ENCODE data around the gene VIPR1. TPM values are rescaled to one million over a fixed set of nuclear protein-coding genes. Genes with fewer than 3 reads are reported as not detected.

Gene VIPR1
- total and polyA plus RNA-seq, 2 donors (not counting 1 experiment from before 2014, with no cell fraction given), result 0.11 TPM; not detected in 1

DNA sequence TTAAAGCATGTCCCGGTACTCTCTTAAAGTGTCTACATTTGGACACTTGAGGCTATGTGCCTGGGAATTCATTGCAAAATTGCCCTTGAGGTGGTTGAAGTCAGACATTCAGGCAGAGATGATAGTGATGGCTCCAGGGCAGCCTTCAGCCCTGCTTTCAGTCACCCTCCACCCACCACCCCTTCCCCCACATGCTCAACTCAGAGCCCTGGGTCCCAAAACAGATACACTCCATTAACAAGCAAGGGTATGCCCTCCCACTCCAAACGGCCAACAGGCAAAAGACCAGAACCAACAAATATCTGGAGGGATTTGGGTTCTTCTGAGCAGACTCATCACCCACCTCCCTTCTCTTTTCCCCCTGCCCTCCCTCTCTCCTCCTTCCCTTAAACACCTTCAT is 29.9 kb upstream of the VIPR1 start:
- no peaks in the 10 kb centered on the region for H3K27me3 ChIP-seq (ENCODE audit: control insufficient read depth, insufficient read depth, low read length)
- H3K4me2 ChIP-seq (ENCODE audit: extremely low read depth, insufficient read depth, low read length), result no peak overlapping the region

DNA sequence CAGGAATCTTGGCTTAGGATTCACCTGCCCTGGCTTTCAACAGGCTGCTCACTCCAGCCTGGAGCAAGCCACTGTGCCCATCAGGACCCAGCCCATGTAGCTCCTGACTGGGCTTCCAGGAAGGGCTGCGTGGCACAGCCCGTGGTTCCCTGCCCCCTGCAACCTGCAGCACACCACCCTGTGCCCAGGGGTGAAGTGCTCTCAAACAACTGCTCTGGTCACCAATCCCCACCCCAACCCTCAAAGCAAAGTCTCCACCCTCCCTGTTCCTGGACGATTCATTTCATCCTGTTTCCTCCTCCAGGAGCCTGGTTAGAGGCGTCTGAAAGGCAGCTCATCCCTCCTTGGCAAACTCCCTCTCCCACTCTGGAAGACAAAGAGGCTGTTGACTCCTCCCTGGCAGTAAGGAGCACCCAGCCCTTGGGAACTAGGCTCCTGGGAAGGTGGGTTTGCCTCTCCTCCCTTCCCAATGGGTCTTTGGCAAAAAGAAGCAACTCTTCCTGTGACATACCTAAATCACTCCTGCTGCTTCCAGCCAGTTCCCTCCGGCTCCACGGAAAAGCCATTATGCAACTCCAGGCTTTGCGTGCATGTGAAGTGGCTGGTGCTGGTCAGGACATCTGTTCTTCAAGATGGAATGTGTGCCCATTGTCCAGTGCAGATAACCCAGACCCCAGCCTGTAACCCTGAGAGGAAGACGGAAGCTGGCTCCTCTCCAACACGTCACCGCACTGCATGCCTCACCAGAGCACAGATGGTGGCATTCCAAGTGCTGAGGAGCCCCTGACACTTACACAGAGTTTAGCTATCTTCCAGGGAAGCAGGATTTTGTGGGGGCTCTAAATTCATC is 29.1 kb upstream of the VIPR1 start:
- Histone ChIP-seq H3K27me3 (ENCODE audit: control insufficient read depth, insufficient read depth, low read length) (no peaks in the 10 kb centered on the region), H3K9ac (ENCODE audit: insufficient read depth, low read length) (no peak overlapping the region), H3K79me2 (ENCODE audit: control insufficient read depth, insufficient read depth, low read length) (no peaks in the 10 kb centered on the region), H2AFZ (ENCODE audit: low read length) (no peak overlapping the region), H4K20me1 (ENCODE audit: control insufficient read depth, extremely low read depth, insufficient read depth, low read length) (no peaks in the 10 kb centered on the region), H3K36me3 (ENCODE audit: control insufficient read depth, insufficient read depth, low read length) (no peaks in the 10 kb centered on the region), H3K4me3 (replicated peaks in 1 of 4; ENCODE audit: control extremely low read depth in 1 of 4, insufficient read depth in 1 of 4, low read depth in 3 of 4, low read length in 4 of 4) (no peak overlapping the region), H3K4me1 (ENCODE audit: control insufficient read depth, extremely low read depth, insufficient read depth, low read length) (no peaks in the 10 kb centered on the region), H3K9me3 (ENCODE audit: control insufficient read depth, insufficient read depth, low read depth, low read length) (no peaks in the 10 kb centered on the region), H3K27ac (ENCODE audit: insufficient read depth, low read length) (no peak overlapping the region), H3K4me2 (ENCODE audit: extremely low read depth, insufficient read depth, low read length) (no peak overlapping the region)
- peak; percentile 22 to 39 for DNase-seq (ENCODE audit: low read depth in 2 of 2)
- TF ChIP-seq EZH2 (IDR thresholded peaks at IDR 0.05; ENCODE audit: low read length, missing control alignments), result no peak
- TF ChIP-seq, protein P1, sequence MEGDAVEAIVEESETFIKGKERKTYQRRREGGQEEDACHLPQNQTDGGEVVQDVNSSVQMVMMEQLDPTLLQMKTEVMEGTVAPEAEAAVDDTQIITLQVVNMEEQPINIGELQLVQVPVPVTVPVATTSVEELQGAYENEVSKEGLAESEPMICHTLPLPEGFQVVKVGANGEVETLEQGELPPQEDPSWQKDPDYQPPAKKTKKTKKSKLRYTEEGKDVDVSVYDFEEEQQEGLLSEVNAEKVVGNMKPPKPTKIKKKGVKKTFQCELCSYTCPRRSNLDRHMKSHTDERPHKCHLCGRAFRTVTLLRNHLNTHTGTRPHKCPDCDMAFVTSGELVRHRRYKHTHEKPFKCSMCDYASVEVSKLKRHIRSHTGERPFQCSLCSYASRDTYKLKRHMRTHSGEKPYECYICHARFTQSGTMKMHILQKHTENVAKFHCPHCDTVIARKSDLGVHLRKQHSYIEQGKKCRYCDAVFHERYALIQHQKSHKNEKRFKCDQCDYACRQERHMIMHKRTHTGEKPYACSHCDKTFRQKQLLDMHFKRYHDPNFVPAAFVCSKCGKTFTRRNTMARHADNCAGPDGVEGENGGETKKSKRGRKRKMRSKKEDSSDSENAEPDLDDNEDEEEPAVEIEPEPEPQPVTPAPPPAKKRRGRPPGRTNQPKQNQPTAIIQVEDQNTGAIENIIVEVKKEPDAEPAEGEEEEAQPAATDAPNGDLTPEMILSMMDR (conservative IDR thresholded peaks at IDR 0.05 in 1 of 2, IDR thresholded peaks at IDR 0.05 in 1 of 2; ENCODE audit: low read depth in 1 of 2, low read length in 2 of 2), result no peak

More for the DNA sequence above, 29.9 kb upstream of the VIPR1 start:
- Histone ChIP-seq H3K79me2 (ENCODE audit: control insufficient read depth, insufficient read depth, low read length) (no peaks in the 10 kb centered on the region), H3K9ac (ENCODE audit: insufficient read depth, low read length) (no peak overlapping the region), H2AFZ (ENCODE audit: low read length) (no peak overlapping the region), H3K9me3 (ENCODE audit: control insufficient read depth, insufficient read depth, low read depth, low read length) (no peaks in the 10 kb centered on the region), H3K4me3 (replicated peaks in 1 of 4; ENCODE audit: control extremely low read depth in 1 of 4, insufficient read depth in 1 of 4, low read depth in 3 of 4, low read length in 4 of 4) (no peak overlapping the region), H3K4me1 (ENCODE audit: control insufficient read depth, extremely low read depth, insufficient read depth, low read length) (no peaks in the 10 kb centered on the region), H3K36me3 (ENCODE audit: control insufficient read depth, insufficient read depth, low read length) (no peaks in the 10 kb centered on the region), H3K27ac (ENCODE audit: insufficient read depth, low read length) (no peak overlapping the region), H4K20me1 (ENCODE audit: control insufficient read depth, extremely low read depth, insufficient read depth, low read length) (no peaks in the 10 kb centered on the region)
- DNase-seq (ENCODE audit: low read depth in 2 of 2), result no peak
- no peak for TF ChIP-seq EZH2 (IDR thresholded peaks at IDR 0.05; ENCODE audit: low read length, missing control alignments)
- TF ChIP-seq, protein P1 (conservative IDR thresholded peaks at IDR 0.05 in 1 of 2, IDR thresholded peaks at IDR 0.05 in 1 of 2; ENCODE audit: low read depth in 1 of 2, low read length in 2 of 2), result no peak

DNA sequence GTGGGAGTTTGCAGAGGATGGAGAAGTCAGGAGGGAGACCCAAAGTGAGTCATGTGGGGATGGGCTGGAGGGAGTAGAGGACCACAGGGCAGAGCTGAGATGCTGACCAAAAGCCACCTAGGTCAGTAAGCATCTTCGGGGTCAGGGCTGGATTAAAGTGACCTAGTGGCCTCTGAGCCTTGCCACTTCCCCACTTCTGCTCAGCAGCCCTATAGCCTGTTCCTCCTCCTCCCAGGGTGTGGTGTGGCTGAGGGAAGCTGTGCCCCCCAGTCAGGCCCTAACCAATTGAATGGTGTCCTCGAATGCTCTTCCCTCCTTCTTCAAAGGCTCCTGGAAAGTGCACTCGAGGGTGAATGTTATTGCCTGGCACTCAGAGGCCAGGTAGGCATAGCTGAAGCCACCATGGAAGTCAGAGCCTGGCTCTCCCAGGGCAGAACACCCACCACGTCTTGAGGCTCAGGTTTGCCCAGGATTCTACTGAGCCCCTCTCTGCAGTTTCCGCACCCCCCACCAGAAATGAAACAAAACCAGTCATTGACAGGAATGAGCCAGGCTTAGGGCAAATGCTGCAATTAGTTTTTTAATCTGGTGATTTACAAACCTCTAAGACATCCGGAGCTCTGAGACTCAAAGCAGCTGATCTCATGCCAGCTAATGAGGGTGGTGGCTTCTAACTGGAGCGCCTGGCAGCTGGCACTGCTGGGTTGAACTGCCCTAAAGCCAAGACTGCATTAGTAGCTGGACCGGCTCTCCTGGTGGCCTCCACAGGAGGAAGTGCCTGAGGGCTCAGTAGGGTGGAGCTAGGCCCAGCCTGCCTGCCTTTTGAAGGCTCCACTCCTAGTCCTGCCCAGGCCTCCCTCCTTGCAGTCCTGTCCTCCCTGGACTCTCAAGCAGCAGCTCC is 26.0 kb upstream of the VIPR1 start:
- H3K36me3 ChIP-seq (ENCODE audit: control insufficient read depth, insufficient read depth, low read length), result no peaks in the 10 kb centered on the region
- no peak for DNase-seq (ENCODE audit: low read depth in 2 of 2)
- no peak overlapping the region for H3K4me3 ChIP-seq (replicated peaks in 1 of 4; ENCODE audit: control extremely low read depth in 1 of 4, insufficient read depth in 1 of 4, low read depth in 3 of 4, low read length in 4 of 4)
- H3K4me1 ChIP-seq (ENCODE audit: control insufficient read depth, extremely low read depth, insufficient read depth, low read length), result no peaks in the 10 kb centered on the region
- no peaks in the 10 kb centered on the region for H3K9me3 ChIP-seq (ENCODE audit: control insufficient read depth, insufficient read depth, low read depth, low read length)
- H4K20me1 ChIP-seq (ENCODE audit: control insufficient read depth, extremely low read depth, insufficient read depth, low read length), result no peaks in the 10 kb centered on the region
- H3K27ac ChIP-seq (ENCODE audit: insufficient read depth, low read length), result no peak overlapping the region
- TF ChIP-seq, protein P1 (conservative IDR thresholded peaks at IDR 0.05 in 1 of 2, IDR thresholded peaks at IDR 0.05 in 1 of 2; ENCODE audit: low read depth in 1 of 2, low read length in 2 of 2), result no peak
- no peak for TF ChIP-seq EZH2 (IDR thresholded peaks at IDR 0.05; ENCODE audit: low read length, missing control alignments)
- no peak overlapping the region for H2AFZ ChIP-seq (ENCODE audit: low read length)
- no peaks in the 10 kb centered on the region for H3K79me2 ChIP-seq (ENCODE audit: control insufficient read depth, insufficient read depth, low read length)
- no peaks in the 10 kb centered on the region for H3K27me3 ChIP-seq (ENCODE audit: control insufficient read depth, insufficient read depth, low read length)
- H3K9ac ChIP-seq (ENCODE audit: insufficient read depth, low read length), result no peak overlapping the region
- H3K4me2 ChIP-seq (ENCODE audit: extremely low read depth, insufficient read depth, low read length), result no peak overlapping the region
